H9 (cell line): ENCODE data around the gene CCDC88A. TPM values are rescaled to one million over a fixed set of nuclear protein-coding genes. Genes with fewer than 3 reads are reported as not detected.

Source experiments
- DNase-seq: peaks from one replicate; pipeline ENCODE4 v3.0.0-alpha.2; 2017
- H2AFZ ChIP-seq: one replicate; pipeline ENCODE4 v1.6.1; 2013; ENCODE audit warnings: mild to moderate bottlenecking, low read length, control low read depth, moderate library complexity
- H2AK5ac ChIP-seq: 2 replicates; pipeline ENCODE4 v1.6.1; 2013; ENCODE audit warnings: low read length, control low read depth, mixed read lengths; ENCODE audit not compliant: insufficient read length
- H2BK120ac ChIP-seq: one replicate; pipeline ENCODE4 v1.6.1; 2013; ENCODE audit warnings: low read depth, mild to moderate bottlenecking, low read length, control low read depth, inconsistent platforms; ENCODE audit not compliant: poor library complexity, severe bottlenecking
- H2BK12ac ChIP-seq: 2 replicates; pipeline ENCODE4 v1.6.1; 2013; ENCODE audit warnings: low read length, control low read depth, mixed read lengths, low read depth; ENCODE audit not compliant: insufficient read length
- H2BK15ac ChIP-seq: 2 replicates; pipeline ENCODE4 v1.6.1; 2013; ENCODE audit warnings: low read depth, low read length, control low read depth
- H2BK20ac ChIP-seq: one replicate; pipeline ENCODE4 v1.6.1; 2013; ENCODE audit warnings: low read depth, mild to moderate bottlenecking, low read length, control low read depth, inconsistent platforms; ENCODE audit not compliant: poor library complexity, severe bottlenecking
- H2BK5ac ChIP-seq: 2 replicates; pipeline ENCODE4 v1.6.1; 2013; ENCODE audit warnings: low read length, control low read depth, mixed read lengths; ENCODE audit not compliant: insufficient read length
- H3K14ac ChIP-seq: 2 replicates; pipeline ENCODE4 v1.6.1; 2013; ENCODE audit warnings: low read length, control low read depth; ENCODE audit not compliant: insufficient read depth
- H3K18ac ChIP-seq: 2 replicates; pipeline ENCODE4 v1.6.1; 2013; ENCODE audit warnings: low read depth, mild to moderate bottlenecking, mixed read lengths, low read length, control low read depth; ENCODE audit not compliant: insufficient read length
- H3K23ac ChIP-seq: 2 replicates; pipeline ENCODE4 v1.6.1; 2013; ENCODE audit warnings: low read length, control low read depth, mixed read lengths, low read depth; ENCODE audit not compliant: insufficient read length
- H3K23me2 ChIP-seq: 2 replicates; pipeline ENCODE4 v1.6.1; 2013; ENCODE audit warnings: low read depth, mild to moderate bottlenecking, mixed read lengths, low read length, control low read depth; ENCODE audit not compliant: insufficient read length, poor library complexity, severe bottlenecking
- H3K27ac ChIP-seq: 2 replicates; pipeline ENCODE4 v1.5.1; 2013; ENCODE audit warnings: low read length, control low read depth, mixed read lengths, low read depth; ENCODE audit not compliant: insufficient read length
- H3K27me3 ChIP-seq: 2 replicates; pipeline ENCODE4 v1.6.1; 2013; ENCODE audit warnings: low read length, control low read depth, inconsistent platforms; ENCODE audit not compliant: insufficient read depth
- H3K4ac ChIP-seq: 2 replicates; pipeline ENCODE4 v1.6.1; 2013; ENCODE audit warnings: low read depth, mild to moderate bottlenecking, control low read depth, inconsistent platforms, low read length, moderate library complexity
- H3K4me1 ChIP-seq: 2 replicates; pipeline ENCODE4 v1.6.1; 2013; ENCODE audit warnings: low read length, control low read depth, inconsistent platforms; ENCODE audit not compliant: insufficient read depth
- H3K4me2 ChIP-seq: 2 replicates; pipeline ENCODE4 v1.6.1; 2013; ENCODE audit warnings: low read length, control low read depth, mixed read lengths; ENCODE audit not compliant: insufficient read length, insufficient read depth
- H3K56ac ChIP-seq: 2 replicates; pipeline ENCODE4 v1.6.1; 2013; ENCODE audit warnings: low read depth, mild to moderate bottlenecking, mixed read lengths, low read length, control low read depth; ENCODE audit not compliant: insufficient read length
- H3K79me1 ChIP-seq: 2 replicates; pipeline ENCODE4 v1.6.1; 2013; ENCODE audit warnings: low read depth, mild to moderate bottlenecking, moderate library complexity, low read length, control low read depth, inconsistent platforms; ENCODE audit not compliant: insufficient read depth, poor library complexity, severe bottlenecking
- H3K79me2 ChIP-seq: 2 replicates; pipeline ENCODE4 v1.6.1; 2013; ENCODE audit warnings: low read length, control low read depth, inconsistent platforms; ENCODE audit not compliant: insufficient read depth
- H3K9ac ChIP-seq: 2 replicates; pipeline ENCODE4 v1.6.1; 2013; ENCODE audit warnings: low read length, control low read depth, mixed read lengths; ENCODE audit not compliant: insufficient read length; ENCODE audit errors: extremely low read depth
- H3K9me3 ChIP-seq: one replicate; pipeline ENCODE4 v1.6.1; 2013; ENCODE audit warnings: low read depth, low read length, inconsistent platforms; ENCODE audit not compliant: control insufficient read depth
- H3T11ph ChIP-seq: one replicate; pipeline ENCODE4 v1.6.1; 2013; ENCODE audit warnings: mild to moderate bottlenecking, low read length, control low read depth, inconsistent platforms
- H4K20me1 ChIP-seq: one replicate; pipeline ENCODE4 v1.6.1; 2013; ENCODE audit not compliant: control insufficient read depth, insufficient read length, insufficient read depth
- H4K5ac ChIP-seq: 2 replicates; pipeline ENCODE4 v1.6.1; 2013; ENCODE audit warnings: low read depth, mild to moderate bottlenecking, mixed read lengths, low read length, control low read depth; ENCODE audit not compliant: insufficient read length
- H4K8ac ChIP-seq: replicated peaks from 2 replicates; pipeline ENCODE4 v1.6.1; 2013; ENCODE audit warnings: low read length, control low read depth, mixed read lengths, low read depth; ENCODE audit not compliant: insufficient read length
- H4K91ac ChIP-seq: 2 replicates; pipeline ENCODE4 v1.6.1; 2013; ENCODE audit warnings: low read depth, mild to moderate bottlenecking, moderate library complexity, mixed read lengths, low read length, control low read depth; ENCODE audit not compliant: insufficient read length
- H3K27ac Mint-ChIP-seq, 3 experiments: 2 replicates in 2 of 3; 3 replicates in 1 of 3; pipeline ENCODE4 v1.8.0; 2020 to 2021; ENCODE audit warnings: mixed read lengths in 3 of 3, mild to moderate bottlenecking in 1 of 3, moderate library complexity in 1 of 3
- H3K27me3 Mint-ChIP-seq: 2 replicates; pipeline ENCODE4 v1.8.0; 2021; ENCODE audit warnings: low read depth, mild to moderate bottlenecking, moderate library complexity, mixed read lengths
- H3K36me3 Mint-ChIP-seq, 3 experiments: 2 replicates in 2 of 3; 3 replicates in 1 of 3; pipeline ENCODE4 v1.8.0; 2020 to 2021; ENCODE audit warnings: low read depth in 3 of 3, mixed read lengths in 3 of 3; ENCODE audit not compliant: insufficient read depth in 1 of 3
- H3K4me1 Mint-ChIP-seq, 2 experiments: 2 replicates each; pipeline ENCODE4 v1.8.0; 2020; ENCODE audit warnings: mixed read lengths in 2 of 2
- H3K4me3 Mint-ChIP-seq, 2 experiments: 2 replicates in 1 of 2; 3 replicates in 1 of 2; pipeline ENCODE4 v1.8.0; 2020 to 2021; ENCODE audit warnings: mild to moderate bottlenecking in 2 of 2, mixed read lengths in 2 of 2, moderate library complexity in 1 of 2
- H3K9me3 Mint-ChIP-seq, 2 experiments: 2 replicates in 1 of 2; 3 replicates in 1 of 2; pipeline ENCODE4 v1.8.0; 2020; ENCODE audit warnings: mild to moderate bottlenecking in 2 of 2, mixed read lengths in 2 of 2, moderate library complexity in 1 of 2
- WGBS: extraction: QIAGEN DNeasy Blood & Tissue Kit; methylation state at CpG from one replicate; pipeline ENCODE4 v1.1.7; 2013; ENCODE audit warnings: missing lambda C conversion rate, low lambda C conversion rate, mixed read lengths; ENCODE audit not compliant: insufficient read length; ENCODE audit errors: extremely low coverage; 5-methylcytosine and 5-hydroxymethylcytosine counted together
- total RNA-seq: library from RNA; stranded (reverse); gene quantifications from 2 replicates; pipeline ENCODE4 v1.2.1, GENCODE V29; 2021
- TF ChIP-seq, protein P1 (sequence below): fragments of 200-600 bp; sonication (generic); conservative IDR thresholded peaks from 3 replicates; pipeline ENCODE4 v1.8.0; 2021; ENCODE audit warnings: antibody characterized with exemption, mild to moderate bottlenecking

The CCDC88A gene
- total RNA-seq, 1 experiment from 2014 or later: 91.8 TPM

DNA sequence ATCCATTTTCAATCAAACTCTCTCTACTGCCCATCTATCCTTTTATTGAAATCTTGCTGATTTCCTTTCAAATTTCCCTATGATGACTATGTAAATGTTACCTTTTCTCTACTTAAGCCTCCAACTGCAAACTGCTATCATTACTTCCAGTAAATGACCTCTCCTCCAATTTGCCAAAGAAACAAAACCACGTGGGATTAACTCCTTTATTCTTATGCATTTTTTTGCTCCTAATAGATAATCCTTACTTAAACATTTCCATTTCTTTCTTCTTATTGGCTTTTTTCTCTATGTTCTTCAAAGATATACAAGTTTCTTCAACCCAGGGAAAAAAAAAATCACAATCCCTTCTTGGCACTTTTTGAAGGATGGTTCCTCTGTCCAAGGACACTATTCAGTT is 61.2 kb downstream of the CCDC88A start:
- no peak overlapping the region for H3K23ac ChIP-seq
- H3K4me1 Mint-ChIP-seq: peaks cover 10 to 13% of the 10 kb centered on the region in 2 experiments
- no peak overlapping the region for H2BK5ac ChIP-seq
- H3K4me2 ChIP-seq: no peak overlapping the region
- H3K79me2 ChIP-seq: no peaks in the 10 kb centered on the region
- no peaks in the 10 kb centered on the region for H3K79me1 ChIP-seq
- H2BK12ac ChIP-seq: no peak overlapping the region
- no CpG with 5 or more reads among the region's 1 CpG for WGBS
- H3K36me3 Mint-ChIP-seq: peaks cover 16 to 29% (median 23%) of the 10 kb centered on the region in 3 experiments
- peak overlapping the region in 1 of 3 experiments; percentile 2; a peak in 1 of 7 replicates for H3K27ac Mint-ChIP-seq
- no peak overlapping the region for H3K27ac ChIP-seq
- no peak overlapping the region for H3K4me3 Mint-ChIP-seq
- H3K9ac ChIP-seq: no peak overlapping the region
- no peak overlapping the region for H3K56ac ChIP-seq
- H3K9me3 ChIP-seq: no peaks in the 10 kb centered on the region
- no peak overlapping the region for H2BK20ac ChIP-seq
- H3K14ac ChIP-seq: no peak overlapping the region
- no peak overlapping the region for H2AFZ ChIP-seq
- H3K27me3 Mint-ChIP-seq: no peaks in the 10 kb centered on the region
- no peak for DNase-seq
- H3K9me3 Mint-ChIP-seq: no peaks in the 10 kb centered on the region
- H3K4me1 ChIP-seq: no peaks in the 10 kb centered on the region
- no peak overlapping the region for H4K91ac ChIP-seq
- H3T11ph ChIP-seq: no peak overlapping the region
- H3K18ac ChIP-seq: no peak overlapping the region
- H3K23me2 ChIP-seq: no peaks in the 10 kb centered on the region
- H2BK15ac ChIP-seq: no peak overlapping the region
- H4K5ac ChIP-seq: no peak overlapping the region
- TF ChIP-seq, protein P1, sequence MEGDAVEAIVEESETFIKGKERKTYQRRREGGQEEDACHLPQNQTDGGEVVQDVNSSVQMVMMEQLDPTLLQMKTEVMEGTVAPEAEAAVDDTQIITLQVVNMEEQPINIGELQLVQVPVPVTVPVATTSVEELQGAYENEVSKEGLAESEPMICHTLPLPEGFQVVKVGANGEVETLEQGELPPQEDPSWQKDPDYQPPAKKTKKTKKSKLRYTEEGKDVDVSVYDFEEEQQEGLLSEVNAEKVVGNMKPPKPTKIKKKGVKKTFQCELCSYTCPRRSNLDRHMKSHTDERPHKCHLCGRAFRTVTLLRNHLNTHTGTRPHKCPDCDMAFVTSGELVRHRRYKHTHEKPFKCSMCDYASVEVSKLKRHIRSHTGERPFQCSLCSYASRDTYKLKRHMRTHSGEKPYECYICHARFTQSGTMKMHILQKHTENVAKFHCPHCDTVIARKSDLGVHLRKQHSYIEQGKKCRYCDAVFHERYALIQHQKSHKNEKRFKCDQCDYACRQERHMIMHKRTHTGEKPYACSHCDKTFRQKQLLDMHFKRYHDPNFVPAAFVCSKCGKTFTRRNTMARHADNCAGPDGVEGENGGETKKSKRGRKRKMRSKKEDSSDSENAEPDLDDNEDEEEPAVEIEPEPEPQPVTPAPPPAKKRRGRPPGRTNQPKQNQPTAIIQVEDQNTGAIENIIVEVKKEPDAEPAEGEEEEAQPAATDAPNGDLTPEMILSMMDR: no peak
- H2AK5ac ChIP-seq: no peak overlapping the region
- H3K4ac ChIP-seq: no peak overlapping the region
- no peaks in the 10 kb centered on the region for H4K20me1 ChIP-seq
- H4K8ac ChIP-seq: no peak overlapping the region
- no peaks in the 10 kb centered on the region for H3K27me3 ChIP-seq
- no peak overlapping the region for H2BK120ac ChIP-seq
